Hindlimb muscle (tissue), 1 donor: ENCODE data around the gene MTHFR. TPM values are rescaled to one million over a fixed set of nuclear protein-coding genes. Genes with fewer than 3 reads are reported as not detected.

Source experiments
- DNase-seq: peaks from one replicate; pipeline ENCODE4 v3.0.0-alpha.2; 2013
- polyA plus RNA-seq: library from polyadenylated mRNA; unstranded; fragments of 120-200 nt; gene quantifications from one replicate; pipeline ENCODE4 v1.2.1, GENCODE V29; 2013; ENCODE audit not compliant: insufficient read length

The MTHFR gene
- polyA plus RNA-seq, 1 donor, result 62.3 TPM

DNA sequence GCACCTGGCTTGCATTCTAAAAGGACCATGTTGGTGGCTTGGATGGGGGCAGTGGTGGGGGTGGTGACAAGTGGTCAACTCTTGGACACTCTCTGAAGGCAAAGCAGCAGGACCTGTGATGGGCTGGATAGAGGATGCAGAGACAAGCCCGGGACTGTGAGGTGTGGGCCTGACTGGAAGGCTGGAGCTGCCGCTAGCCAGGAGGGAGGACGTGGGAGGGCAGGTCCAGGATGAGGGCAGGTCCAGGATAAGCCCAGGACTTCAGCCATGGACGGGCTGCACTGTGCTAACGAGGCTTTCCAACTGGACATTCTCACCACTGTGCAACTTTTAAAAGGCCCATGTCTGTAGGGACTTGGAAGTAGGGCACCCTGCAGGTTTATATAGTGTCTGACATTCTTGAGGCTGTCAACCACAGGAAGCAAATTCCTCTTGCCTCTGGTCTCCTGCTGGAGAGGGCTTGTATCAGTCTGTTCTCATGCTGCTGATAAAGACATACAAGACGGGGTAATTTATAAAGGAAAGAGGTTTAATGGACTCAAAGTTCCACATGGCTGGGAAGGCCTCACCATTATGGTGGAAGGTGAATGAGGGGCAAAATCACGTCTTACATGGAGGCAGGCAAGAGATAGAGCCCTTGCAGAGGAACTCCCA lies 52.1 kb downstream of the MTHFR start:
- DNase-seq, result no peak

DNA sequence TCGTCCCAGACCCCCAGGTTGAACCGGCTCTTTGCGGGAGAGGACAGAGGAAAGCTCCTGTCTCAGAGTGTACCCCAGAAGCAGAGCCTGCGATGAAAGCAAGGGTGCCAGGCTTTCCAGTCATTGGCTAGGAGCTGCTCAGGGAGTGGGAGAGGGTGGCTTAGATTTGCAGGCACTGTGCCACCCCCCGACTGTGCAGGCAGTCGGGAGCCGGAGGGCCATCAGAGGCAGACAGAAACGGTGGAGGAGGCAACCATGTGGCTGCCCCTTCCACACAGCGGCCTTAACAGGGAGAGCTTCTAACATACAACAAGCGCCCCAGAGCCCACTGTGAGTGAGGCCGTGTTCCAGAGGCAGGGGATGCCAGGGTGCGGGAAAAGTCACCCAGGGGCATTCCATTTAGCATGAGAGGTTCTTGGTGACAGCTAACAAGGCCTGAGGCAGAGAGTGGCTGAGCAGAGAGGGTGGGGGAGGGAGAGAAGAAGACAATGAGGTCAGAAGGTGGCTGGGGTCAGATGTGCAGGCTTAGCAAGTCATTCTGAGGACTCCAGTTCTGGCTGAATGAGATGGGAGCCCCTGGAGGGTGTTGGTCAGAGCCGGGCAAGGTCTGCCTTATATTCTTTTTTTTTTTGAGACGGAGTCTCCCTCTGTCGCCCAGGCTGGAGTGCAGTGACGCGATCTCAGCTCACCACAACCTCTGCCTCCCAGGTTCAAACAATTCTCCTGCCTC lies 53.2 kb downstream of the MTHFR start:
- DNase-seq, result no peak

DNA sequence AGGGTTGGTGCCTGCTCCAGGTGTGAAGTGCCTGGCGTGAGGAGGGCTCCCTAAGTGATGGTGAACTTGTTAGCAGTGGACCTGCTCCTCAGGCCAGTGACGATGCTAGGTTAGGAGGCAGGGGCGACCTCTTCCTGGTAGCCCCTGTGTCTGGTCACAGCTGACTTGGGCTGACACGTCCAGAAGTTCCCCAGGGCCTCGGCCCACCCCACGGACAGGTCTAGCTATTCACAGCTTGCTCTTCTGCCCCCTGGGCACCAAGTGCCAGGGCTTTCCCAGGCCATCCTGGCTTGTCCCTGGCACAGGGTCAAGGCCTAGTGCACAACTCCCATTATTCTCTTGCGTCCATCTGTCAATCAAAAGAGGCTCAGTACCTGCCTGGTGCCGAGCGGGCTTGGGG lies 54.7 kb downstream of the MTHFR start:
- DNase-seq, result no peak

DNA sequence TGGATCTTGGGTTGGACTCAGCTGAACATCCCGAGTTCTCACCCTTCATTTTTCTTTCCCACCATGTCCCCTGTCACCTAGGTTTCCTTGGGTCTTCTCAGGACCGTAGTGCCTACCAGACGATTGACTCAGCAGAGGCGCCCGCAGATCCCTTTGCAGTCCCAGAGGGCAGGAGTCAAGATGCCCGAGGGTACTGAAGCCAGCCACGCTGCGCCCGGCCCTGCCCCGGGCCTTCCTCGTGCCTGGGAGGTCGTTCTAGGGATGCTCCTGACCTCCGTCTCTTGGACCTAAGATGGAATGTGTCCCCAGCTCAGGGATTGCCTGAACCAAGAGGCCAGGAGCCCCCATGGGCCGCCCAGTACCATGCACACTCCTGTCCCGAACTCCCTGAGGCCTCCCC lies 55.8 kb downstream of the MTHFR start:
- DNase-seq, result no peak

DNA sequence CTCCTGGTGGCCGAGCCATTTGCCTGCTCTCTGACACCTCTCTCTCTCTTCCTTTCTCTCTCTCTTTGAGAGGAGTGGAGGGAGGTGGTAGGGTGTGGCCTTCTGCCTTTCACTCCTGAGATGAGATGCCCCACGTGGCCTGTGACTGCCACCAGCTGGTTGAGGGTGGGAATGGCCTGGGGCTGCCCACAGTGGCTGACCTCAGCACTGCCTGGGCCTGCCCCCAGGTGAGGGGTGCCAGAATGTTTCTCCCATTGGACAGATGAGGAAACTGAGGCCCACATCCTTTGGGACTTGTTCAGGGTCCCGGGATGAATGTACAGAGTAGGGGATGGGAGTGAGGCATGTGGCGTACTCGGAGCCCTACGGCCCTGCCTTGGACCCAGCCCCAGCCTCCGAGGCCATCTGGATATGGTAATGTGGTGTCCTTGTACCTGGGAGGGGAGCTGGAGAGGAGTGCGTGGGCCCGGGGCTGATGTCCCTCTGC lies 56.5 kb downstream of the MTHFR start:
- no peak for DNase-seq

DNA sequence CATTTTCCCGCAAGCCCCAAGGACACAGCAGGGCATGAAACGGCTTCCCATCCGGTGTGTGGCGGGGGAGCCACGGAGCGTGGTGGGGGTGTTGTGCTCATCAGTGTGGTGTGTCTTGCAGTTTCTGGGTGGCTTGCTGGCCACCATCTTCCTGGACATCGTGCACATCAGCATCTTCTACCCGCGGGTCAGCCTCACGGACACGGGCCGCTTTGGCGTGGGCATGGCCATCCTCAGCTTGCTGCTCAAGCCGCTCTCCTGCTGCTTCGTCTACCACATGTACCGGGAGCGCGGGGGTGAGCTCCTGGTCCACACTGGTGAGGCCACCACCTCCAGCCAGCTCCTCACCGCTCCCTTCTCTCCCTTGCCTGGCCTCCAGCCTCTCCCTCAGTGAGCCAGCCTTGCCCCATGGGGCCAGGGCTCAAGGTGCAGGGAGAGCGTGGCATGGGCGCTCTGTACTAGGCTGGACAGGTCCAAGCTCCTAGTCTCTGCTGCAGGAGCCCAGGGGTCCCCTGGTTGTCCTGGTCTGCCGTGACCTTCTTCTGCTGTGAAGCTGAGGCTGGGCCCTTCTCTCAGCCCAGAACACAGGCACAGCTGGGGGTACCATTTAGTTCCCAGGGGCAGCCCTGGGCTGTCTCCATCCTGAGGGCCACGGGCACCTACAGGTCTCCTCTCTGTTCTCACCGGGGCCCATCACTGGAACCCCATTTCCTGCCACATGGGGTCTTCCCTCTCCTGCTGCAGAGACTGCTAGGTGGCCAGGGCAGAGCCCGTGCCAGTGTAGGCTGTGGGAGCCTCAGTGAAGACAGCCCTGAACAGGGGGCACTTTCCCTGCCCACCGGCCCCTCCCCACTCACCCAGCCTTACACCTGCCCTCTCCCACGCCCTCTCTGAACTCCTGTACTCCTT lies 57.2 kb downstream of the MTHFR start:
- no peak for DNase-seq

DNA sequence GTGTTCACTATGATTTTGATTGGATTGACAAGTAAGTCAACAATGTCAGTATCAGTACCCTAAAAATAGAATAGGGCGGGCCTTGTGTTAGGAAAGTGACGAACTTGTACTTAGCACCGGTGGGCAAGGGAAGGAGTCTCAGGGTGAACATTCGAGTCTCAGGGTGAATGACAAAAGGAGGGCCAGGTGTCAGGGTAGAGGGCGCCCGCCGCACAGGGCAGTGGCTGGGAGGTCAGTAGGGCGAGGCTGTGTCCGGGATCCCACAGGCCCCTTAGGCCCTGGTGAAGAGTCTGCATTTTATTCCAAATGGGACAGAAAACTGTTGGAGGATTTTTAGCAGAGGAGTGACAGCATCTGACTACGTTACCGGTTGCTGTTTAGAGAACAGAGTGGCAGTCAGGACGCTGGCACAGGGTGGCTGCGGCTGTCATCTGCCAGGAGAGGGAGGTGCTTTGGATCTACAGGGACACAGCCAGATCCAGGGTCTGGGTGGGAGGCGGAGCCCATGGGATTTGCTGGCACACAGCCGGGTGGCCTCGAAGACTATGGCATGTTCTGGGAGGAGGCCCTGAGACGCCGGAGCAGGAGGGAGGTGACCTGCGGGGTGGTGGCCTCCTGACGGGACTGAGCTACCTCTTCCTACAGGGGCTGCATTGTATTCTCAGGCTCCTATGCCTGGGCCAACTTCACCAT lies 58.8 kb downstream of the MTHFR start:
- DNase-seq, result no peak

DNA sequence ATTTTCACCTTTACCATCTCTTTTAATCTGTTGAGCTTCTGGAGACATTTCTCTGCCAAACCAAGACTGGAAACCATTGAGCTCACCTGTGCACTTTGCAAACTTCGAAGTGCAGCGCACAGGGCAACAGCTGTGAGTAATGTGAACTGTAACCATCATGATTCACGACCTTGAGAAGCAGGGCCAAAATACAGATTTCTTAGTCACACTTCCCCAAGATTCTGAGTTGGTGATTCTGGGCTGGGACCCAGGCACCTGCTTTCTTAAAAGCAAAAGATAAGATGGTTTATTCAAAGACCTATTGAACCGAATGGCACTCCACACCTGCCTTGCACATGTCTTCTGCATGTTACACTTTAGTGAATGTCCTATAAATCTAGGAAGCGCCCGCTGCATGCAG lies 59.7 kb downstream of the MTHFR start:
- no peak for DNase-seq

DNA sequence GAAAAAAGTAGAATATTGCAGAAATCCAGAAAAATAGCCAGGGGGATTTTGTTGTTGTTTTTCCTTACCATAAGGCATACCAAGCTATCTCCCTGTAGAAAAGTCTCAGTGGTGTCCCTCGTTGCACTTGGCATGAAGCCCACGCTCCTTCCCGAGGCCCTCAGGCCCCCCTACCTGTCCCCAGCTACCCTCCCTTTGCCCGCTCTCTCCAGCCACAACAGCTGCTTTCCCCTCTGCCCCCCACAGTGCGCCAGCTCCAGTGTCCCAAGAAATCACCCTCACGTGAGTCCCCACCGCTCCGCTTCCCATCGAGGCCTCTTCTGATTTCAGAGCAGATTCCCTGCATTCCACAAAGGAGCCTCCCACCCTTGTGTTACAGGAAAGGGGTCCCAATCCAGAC lies 61.5 kb downstream of the MTHFR start:
- no peak for DNase-seq

DNA sequence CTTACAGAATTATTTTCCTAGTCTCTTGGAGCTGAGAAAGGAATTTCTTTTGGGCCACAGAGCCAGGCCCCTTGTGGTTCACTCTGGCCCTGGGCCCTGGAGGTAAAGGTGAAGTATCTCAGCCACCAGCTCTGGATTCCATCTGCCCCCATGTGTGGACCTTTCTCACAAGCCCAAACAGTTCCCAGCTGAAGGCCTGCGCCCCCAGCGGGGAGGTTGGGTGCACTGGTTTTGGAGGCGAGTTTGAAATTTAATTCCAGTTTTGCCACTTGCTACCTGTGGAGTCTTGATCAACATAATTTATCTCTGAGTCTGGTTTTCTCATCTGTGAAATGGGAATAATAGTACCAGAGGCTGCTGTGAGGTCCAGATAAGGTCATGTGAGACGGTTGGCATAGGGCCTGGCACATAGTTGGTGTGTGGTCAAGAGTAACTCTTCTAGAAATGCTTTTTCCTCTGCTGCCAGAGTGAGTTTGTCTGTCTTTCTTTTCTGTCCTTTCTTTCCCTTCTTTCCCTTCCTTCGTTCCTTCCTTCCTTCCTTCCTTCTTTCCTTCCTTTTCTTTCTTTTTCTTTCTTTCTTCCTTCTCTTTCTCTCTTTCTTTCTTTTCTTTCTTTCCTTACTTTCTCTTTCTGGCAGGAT lies 63.7 kb downstream of the MTHFR start:
- no peak for DNase-seq

DNA sequence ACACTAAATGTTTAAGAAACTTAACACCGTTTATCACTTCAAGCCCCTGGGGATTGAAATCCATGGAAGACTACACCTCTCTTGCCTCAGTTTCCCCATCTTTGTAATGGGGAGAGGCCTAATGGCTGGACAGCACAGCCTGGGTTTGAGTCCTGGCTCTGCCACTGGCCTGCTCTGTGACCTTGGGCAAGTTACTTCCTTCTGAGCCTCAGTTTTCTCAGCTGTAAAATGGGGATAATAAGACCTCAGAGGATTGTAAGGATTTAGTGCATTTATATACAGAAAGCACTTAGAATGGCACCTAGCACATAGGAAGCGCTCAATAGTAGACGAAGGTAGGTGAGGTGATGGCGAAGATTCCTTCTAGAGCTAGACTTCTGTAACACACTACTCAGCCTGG lies 64.3 kb downstream of the MTHFR start:
- no peak for DNase-seq

DNA sequence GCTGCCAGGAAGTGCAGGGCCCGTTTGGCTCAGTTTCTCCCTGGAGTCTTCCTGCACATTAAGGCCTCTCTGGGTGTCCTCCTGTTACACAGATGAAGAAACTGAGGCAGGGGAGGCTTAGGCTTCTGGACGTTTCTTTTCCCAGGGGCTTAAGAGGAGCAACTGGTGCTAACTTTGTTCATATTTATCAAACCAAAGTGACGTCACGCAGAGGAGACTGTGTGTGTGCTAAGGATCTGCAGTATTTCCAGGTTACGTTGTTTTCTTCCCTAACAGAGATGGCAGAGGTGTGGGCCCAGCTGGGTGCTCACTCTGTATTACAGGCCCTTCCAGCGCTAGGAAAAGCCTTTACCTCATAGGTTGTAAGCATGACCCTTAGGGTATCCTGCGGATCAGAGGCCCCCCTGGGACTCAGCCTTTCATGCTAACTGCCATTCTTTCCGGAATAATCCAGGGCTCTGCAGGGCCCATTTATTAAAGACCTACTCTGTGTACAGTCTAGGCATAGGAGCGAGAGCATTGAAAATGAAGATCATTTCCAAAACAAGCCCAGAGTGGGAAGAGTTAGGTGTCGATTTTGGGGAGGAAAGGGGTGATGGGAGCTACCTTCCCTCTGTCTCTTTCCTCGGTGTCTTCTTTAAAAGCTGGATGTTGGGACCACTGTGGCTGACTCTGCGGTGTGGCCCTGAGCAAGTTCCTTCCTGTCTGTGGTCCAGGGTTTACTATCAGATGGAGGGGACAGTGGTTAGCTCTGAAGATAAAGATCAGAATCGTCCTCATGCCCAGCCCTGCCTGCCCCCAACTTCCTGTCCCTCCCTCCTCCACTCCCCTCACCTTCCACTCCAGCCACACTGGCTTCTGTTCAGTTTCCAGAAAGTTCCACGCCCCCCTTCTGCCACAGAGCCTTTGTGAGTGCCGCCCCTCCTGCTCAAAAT lies 65.2 kb downstream of the MTHFR start:
- DNase-seq, result no peak

DNA sequence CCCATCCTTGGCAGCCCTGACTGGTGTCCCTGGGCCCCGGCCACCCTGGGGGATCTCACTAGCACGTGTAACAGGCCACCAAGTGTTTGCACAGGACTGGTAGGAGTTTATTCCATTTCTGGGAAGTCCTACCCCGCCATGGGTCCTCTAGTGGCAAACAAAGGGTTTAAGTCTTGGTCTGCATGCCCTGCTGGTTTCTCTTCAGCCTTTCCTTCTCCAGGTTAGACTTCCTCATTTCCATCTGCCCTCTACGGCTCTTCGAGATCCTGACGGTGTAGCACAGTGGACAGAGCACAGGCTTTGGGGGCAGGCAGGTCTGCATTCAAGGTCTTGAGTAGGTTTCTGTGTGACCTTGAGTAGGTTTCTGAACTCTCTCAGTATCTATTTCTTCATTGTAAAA lies 67.0 kb downstream of the MTHFR start:
- no peak for DNase-seq

DNA sequence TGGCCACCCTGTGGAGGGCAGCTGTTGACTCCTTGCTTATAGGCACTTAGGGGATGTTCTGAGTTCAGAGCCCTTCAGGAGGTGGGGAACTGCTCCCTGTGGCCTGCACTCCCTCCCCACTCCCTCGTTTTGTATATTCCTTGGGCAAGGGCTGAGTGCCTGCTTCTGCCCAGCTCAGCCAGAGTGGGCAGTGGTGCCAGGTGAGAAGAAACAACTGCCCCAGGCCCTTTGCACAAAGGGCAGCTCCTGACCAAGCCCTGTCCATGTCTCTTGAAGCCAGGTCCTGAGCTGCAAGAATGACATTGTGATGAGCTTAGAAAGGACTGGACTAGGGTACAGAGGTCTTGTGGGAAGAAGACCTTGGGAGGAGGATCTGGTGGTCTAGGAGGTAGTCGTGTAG lies 67.7 kb downstream of the MTHFR start:
- DNase-seq, result no peak

DNA sequence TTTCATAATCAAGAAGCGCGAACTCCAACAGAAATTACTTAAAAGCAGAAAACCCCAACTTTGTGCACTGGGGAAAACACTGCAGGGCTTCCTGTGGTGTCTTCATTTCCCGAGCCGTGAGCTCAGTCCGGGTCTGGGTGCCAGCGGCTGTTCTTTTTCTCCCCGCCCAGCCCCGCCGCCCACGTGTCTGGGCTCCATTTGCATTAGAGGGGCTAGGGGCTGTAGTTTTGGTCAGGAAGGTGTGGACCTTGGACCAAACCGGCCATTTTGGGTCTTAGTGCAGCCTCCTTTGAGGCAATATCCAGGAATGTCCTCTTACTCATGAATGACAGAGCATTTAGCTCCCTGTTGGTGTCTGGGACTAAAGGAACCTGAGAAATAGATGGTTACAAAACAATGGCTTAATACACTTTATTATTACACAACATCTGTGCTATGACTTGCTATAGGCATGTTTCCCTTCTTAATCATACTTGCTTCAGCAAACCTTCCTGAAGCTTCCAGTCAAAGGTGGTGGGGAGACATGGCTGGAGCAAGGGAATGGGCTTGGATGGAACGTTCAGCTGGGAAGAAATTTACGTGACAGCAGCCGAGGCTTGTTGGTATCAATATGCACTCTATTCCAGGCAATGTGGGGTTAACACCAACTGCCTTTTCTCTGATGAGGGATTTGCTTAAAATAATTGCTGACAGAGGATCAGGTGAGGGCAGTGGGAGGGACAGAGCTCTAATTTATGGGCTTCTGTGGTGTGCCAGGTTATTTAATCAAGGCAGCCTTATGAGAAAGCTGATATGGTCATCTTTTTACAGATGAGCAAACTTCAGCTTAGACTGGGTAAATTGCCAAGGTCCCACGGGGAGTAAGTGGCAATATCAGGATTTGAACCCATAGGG lies 68.8 kb downstream of the MTHFR start:
- DNase-seq, result no peak

DNA sequence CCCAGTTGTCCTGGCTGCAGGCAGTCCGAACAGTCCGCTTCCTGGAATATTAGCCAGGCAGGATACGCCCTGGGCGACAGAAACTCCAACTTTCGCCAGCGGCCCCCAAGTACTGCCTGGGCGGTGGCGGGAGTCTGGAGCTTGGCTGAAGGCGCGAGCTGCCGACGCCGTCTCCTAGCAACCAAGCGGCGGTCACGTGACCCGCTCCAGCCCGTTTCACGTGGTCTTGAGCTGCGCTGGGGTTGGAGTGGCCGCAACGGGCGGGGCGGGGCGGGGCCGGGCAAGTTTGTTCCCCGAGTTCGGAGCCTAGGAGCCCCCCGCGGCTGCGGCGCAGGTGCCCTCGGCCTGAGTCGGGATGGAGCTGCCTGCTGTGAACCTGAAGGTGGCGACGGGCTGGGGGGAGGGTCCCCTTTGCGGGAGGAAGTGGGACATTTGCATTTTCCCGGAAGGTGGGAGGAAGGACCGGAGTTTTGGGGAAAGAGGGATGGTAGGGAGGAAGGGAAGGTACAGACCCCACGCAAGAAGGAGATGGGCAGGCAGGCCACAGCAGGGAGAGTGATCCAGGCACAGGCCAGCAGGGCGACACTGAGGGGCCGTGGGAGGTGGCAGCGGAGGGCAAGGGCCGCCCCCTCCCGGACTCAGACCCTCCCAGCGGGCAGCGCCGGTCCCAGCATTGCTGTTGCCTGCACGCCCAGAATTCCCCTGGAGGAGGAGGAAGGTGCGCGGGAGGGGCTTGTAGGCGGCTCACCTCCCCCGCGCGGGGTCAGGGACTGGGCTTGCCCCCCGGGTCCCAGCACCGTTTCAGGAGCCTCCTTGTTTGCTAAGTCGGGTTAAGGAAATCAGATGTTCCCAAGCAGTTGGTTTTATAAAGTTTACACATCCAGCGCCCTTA lies 69.7 kb downstream of the MTHFR start, which contains the start of gene AGTRAP:
Gene AGTRAP, plus strand, starts transcription at position 283 of the 892 bp plus-strand sequence. Its CDS starts 73 bp downstream, at position 356.
- peak; percentile 98 for DNase-seq
